SK-N-SH treated with all-trans-retinoic acid at 6 μM for 48 hours (cell line): ENCODE measurements around the gene BTBD17.

Experiments used
- ATAC-seq: fragments of 200-7000 bp; cut with Tn5 transposase; 3 replicates; pipeline ENCODE4 v1.9.1; 2020; ENCODE audit warnings: mild to moderate bottlenecking, moderate library complexity
- ARNTL ChIP-seq: fragments of 450-650 bp; formaldehyde crosslinking; IDR thresholded peaks from 2 replicates; pipeline ENCODE4 v1.5.0; 2020; ENCODE audit warnings: low read depth, mild to moderate bottlenecking, moderate library complexity, borderline replicate concordance
- CSDC2 ChIP-seq: fragments of 250-450 bp; sonication (Bioruptor Pico); IDR thresholded peaks from 2 replicates; pipeline ENCODE4 v1.5.0; 2020; ENCODE audit warnings: mild to moderate bottlenecking, moderate library complexity
- CSRNP3 ChIP-seq: fragments of 250-450 bp; sonication (Bioruptor Pico); IDR thresholded peaks from 2 replicates; pipeline ENCODE4 v1.5.1; 2021; ENCODE audit warnings: mild to moderate bottlenecking, moderate library complexity
- ESRRG ChIP-seq: fragments of 250-450 bp; sonication (Bioruptor Pico); IDR thresholded peaks from 2 replicates; pipeline ENCODE4 v1.6.1; 2021; ENCODE audit warnings: mild to moderate bottlenecking
- GLIS3 ChIP-seq: fragments of 250-450 bp; sonication (Bioruptor Pico); IDR thresholded peaks from 2 replicates; pipeline ENCODE4 v1.5.0; 2020; ENCODE audit warnings: mild to moderate bottlenecking, moderate library complexity
- ISL1 ChIP-seq: fragments of 250-450 bp; sonication (Bioruptor Pico); IDR thresholded peaks from 2 replicates; pipeline ENCODE4 v2.1.2; 2022; ENCODE audit warnings: mild to moderate bottlenecking, moderate library complexity
- OSR1 ChIP-seq: fragments of 250-450 bp; sonication (Bioruptor Pico); IDR thresholded peaks from 2 replicates; pipeline ENCODE4 v1.8.0; 2022; ENCODE audit warnings: moderate library complexity, mild to moderate bottlenecking, inconsistent platforms
- PPARA ChIP-seq: fragments of 250-450 bp; sonication (Bioruptor Pico); IDR thresholded peaks from 2 replicates; pipeline ENCODE4 v1.5.0; 2020; ENCODE audit warnings: mild to moderate bottlenecking, borderline replicate concordance
- RARB ChIP-seq: fragments of 250-450 bp; sonication (Bioruptor Pico); IDR thresholded peaks from 2 replicates; pipeline ENCODE4 v1.8.0; 2021; ENCODE audit warnings: mild to moderate bottlenecking, moderate library complexity
- SNAI2 ChIP-seq: fragments of 250-450 bp; sonication (Bioruptor Pico); IDR thresholded peaks from 2 replicates; pipeline ENCODE4 v1.5.0; 2020; ENCODE audit warnings: mild to moderate bottlenecking, moderate library complexity
- TCF4 ChIP-seq: fragments of 250-450 bp; sonication (Bioruptor Pico); IDR thresholded peaks from 2 replicates; pipeline ENCODE4 v1.8.0; 2021; ENCODE audit warnings: mild to moderate bottlenecking, moderate library complexity, borderline replicate concordance
- TOX ChIP-seq: fragments of 250-450 bp; sonication (Bioruptor Pico); IDR thresholded peaks from 2 replicates; pipeline ENCODE4 v1.8.0; 2021; ENCODE audit warnings: mild to moderate bottlenecking, moderate library complexity, borderline replicate concordance
- TSHZ2 ChIP-seq: fragments of 250-450 bp; sonication (Bioruptor Pico); IDR thresholded peaks from 2 replicates; pipeline ENCODE4 v1.5.0; 2020; ENCODE audit warnings: mild to moderate bottlenecking, moderate library complexity
- ZC3H10 ChIP-seq: fragments of 250-450 bp; sonication (Bioruptor Pico); IDR thresholded peaks from 2 replicates; pipeline ENCODE4 v1.5.1; 2021; ENCODE audit warnings: mild to moderate bottlenecking, moderate library complexity
- ZFP3 ChIP-seq: fragments of 250-450 bp; sonication (Bioruptor Pico); IDR thresholded peaks from 2 replicates; pipeline ENCODE4 v1.5.0; 2020; ENCODE audit warnings: mild to moderate bottlenecking, moderate library complexity
- ZFP30 ChIP-seq: fragments of 450-650 bp; formaldehyde crosslinking; IDR thresholded peaks from 2 replicates; pipeline ENCODE4 v1.5.0; 2022; ENCODE audit warnings: mild to moderate bottlenecking, moderate library complexity
- ZNF565 ChIP-seq: fragments of 450-650 bp; formaldehyde crosslinking; conservative IDR thresholded peaks from 2 replicates; pipeline ENCODE4 v1.5.0; 2020; ENCODE audit warnings: low read depth, mild to moderate bottlenecking, moderate library complexity
- ZNF70 ChIP-seq: fragments of 450-650 bp; formaldehyde crosslinking; IDR thresholded peaks from 2 replicates; pipeline ENCODE4 v1.5.0; 2020; ENCODE audit warnings: mild to moderate bottlenecking, moderate library complexity
- ZNF8 ChIP-seq: fragments of 450-650 bp; formaldehyde crosslinking; IDR thresholded peaks from 2 replicates; pipeline ENCODE4 v1.5.0; 2020; ENCODE audit warnings: mild to moderate bottlenecking, moderate library complexity
- TF ChIP-seq, protein P1 (sequence below): fragments of 250-450 bp; sonication (Bioruptor Pico); IDR thresholded peaks from 2 replicates; pipeline ENCODE4 v1.8.0; 2021; ENCODE audit warnings: low read depth, mild to moderate bottlenecking, moderate library complexity, borderline replicate concordance
- TF ChIP-seq, protein P2 (sequence below): fragments of 250-450 bp; sonication (Bioruptor Pico); IDR thresholded peaks from 2 replicates; pipeline ENCODE4 v1.5.1; 2020; ENCODE audit warnings: low read depth, mild to moderate bottlenecking, moderate library complexity
- TF ChIP-seq, protein P3 (sequence below): fragments of 250-450 bp; sonication (Bioruptor Pico); IDR thresholded peaks from 2 replicates; pipeline ENCODE4 v1.8.0; 2020; ENCODE audit warnings: mild to moderate bottlenecking, moderate library complexity, borderline replicate concordance

The BTBD17 gene

GRCh38 chr17:74391771-74392170 lies 30.1 kb upstream of the BTBD17 start:
- no peak for ATAC-seq
- TF ChIP-seq ARNTL (no peak), ZNF70 (CRISPR knock-in tag) (no peak), CSDC2 (CRISPR knock-in tag) (no peak), TCF4 (CRISPR knock-in tag) (no peak), ZNF8 (CRISPR knock-in tag) (no peak), TSHZ2 (no peak), OSR1 (CRISPR knock-in tag) (no peak), CSRNP3 (CRISPR knock-in tag) (no peak), ISL1 (CRISPR knock-in tag) (no peak), PPARA (CRISPR knock-in tag) (no peak), RARB (CRISPR knock-in tag) (no peak), ESRRG (CRISPR knock-in tag) (no peak), ZNF565 (CRISPR knock-in tag) (no peak), SNAI2 (no peak), TOX (no peak), ZFP3 (no peak), ZFP30 (CRISPR knock-in tag) (no peak)
- TF ChIP-seq, protein P1, sequence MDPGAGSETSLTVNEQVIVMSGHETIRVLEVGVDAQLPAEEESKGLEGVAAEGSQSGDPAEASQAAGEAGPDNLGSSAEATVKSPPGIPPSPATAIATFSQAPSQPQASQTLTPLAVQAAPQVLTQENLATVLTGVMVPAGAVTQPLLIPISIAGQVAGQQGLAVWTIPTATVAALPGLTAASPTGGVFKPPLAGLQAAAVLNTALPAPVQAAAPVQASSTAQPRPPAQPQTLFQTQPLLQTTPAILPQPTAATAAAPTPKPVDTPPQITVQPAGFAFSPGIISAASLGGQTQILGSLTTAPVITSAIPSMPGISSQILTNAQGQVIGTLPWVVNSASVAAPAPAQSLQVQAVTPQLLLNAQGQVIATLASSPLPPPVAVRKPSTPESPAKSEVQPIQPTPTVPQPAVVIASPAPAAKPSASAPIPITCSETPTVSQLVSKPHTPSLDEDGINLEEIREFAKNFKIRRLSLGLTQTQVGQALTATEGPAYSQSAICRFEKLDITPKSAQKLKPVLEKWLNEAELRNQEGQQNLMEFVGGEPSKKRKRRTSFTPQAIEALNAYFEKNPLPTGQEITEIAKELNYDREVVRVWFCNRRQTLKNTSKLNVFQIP (CRISPR knock-in tag) = no peak
- TF ChIP-seq, protein P2, sequence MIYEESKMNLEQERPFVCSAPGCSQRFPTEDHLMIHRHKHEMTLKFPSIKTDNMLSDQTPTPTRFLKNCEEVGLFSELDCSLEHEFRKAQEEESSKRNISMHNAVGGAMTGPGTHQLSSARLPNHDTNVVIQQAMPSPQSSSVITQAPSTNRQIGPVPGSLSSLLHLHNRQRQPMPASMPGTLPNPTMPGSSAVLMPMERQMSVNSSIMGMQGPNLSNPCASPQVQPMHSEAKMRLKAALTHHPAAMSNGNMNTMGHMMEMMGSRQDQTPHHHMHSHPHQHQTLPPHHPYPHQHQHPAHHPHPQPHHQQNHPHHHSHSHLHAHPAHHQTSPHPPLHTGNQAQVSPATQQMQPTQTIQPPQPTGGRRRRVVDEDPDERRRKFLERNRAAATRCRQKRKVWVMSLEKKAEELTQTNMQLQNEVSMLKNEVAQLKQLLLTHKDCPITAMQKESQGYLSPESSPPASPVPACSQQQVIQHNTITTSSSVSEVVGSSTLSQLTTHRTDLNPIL (CRISPR knock-in tag) = no peak
- TF ChIP-seq, protein P3, sequence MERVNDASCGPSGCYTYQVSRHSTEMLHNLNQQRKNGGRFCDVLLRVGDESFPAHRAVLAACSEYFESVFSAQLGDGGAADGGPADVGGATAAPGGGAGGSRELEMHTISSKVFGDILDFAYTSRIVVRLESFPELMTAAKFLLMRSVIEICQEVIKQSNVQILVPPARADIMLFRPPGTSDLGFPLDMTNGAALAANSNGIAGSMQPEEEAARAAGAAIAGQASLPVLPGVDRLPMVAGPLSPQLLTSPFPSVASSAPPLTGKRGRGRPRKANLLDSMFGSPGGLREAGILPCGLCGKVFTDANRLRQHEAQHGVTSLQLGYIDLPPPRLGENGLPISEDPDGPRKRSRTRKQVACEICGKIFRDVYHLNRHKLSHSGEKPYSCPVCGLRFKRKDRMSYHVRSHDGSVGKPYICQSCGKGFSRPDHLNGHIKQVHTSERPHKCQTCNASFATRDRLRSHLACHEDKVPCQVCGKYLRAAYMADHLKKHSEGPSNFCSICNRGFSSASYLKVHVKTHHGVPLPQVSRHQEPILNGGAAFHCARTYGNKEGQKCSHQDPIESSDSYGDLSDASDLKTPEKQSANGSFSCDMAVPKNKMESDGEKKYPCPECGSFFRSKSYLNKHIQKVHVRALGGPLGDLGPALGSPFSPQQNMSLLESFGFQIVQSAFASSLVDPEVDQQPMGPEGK = no peak

DNA sequence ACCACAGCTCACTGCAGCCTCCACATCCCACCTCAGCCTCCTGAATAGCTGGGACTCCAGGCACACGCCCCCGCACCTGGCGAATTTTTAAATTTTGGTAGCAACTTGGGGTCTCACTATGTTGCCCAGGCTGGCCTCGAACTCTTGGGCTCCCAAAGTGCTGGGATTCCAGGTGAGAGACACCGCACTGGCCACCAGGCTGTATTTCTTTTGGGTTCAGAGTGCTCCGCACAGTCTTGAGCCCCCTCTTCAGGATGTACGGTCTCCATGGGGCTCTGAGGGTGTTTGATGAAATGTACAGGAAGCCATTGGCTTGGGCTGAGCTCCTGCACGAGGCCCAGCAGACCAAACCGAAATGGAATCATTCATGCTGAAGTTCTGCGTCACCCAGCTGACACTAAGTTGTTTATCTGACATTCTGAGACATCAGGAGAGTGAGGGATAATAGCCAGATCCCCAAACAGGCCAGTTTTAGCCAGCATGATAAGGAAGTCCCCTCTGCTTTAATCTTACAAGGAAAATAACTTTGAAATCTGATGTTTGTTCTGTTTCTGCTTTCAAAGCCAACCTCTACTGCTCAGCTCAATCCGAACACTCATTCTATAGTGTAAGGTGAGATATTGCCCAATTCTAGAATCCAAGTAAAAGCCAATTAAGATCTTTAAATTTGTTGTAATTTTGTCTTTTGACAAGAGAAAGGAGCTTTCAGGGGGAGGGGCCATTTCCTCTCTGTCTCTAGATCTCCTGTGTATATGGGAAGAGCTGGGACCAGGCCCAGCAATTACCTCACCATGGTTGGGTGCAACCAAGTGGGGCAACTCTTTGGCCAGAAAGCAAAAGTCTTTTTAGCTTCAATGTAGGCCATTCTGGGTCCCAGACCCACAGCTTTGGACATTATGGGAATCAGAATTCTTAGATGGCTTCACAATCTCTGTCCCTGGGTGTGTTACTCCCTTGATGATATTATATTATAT lies 29.3 kb upstream of the BTBD17 start:
- TF ChIP-seq GLIS3 (CRISPR knock-in tag) (no peak), TCF4 (CRISPR knock-in tag) (peak; percentile 56; the same call in 1 of the 2 replicates), TSHZ2 (peak; percentile 89), CSDC2 (CRISPR knock-in tag) (no peak), ARNTL (no peak), ESRRG (CRISPR knock-in tag) (peak; percentile 59; the same call in 1 of the 2 replicates), ZC3H10 (no peak), ISL1 (CRISPR knock-in tag) (peak; percentile 69), SNAI2 (peak; percentile 60; the same call in 1 of the 2 replicates)
- TF ChIP-seq, protein P2 (CRISPR knock-in tag) = no peak
- ATAC-seq = no peak
